ENCODE measurements around the gene ODAD2. TPM values are rescaled to one million over a fixed set of nuclear protein-coding genes. Genes with fewer than 3 reads are reported as not detected.

Gene ODAD2
- total and polyA plus RNA-seq, 2 of the 8 experiments (the other 6 are each of a cell fraction or from before 2014, with no cell fraction given), result 0.95 to 4.3 TPM

DNA sequence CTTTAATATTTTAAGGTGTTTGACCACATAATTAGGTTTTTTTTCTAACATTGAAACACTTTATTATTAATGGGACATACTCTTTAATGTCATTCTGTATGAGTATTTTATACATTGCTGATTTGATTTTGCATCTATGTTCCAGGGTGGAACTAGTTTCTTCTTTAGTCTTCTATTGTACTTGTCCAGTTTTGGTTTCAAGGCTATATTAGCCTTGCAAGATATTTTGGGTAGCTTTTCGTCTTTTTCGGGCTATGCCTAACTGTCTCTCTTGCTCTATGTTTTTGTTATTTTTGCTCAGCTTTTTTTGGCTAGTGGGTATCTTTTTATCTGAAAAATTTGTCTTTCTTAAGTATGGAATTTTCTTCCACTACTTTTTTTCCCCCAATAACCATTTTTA, 214.6 kb downstream of the ODAD2 start (continued):
- TF ChIP-seq GABPA (IDR thresholded peaks at IDR 0.05; ENCODE audit: borderline replicate concordance, insufficient read depth, low read length), result no peak
- no peak for TF ChIP-seq SP2 (IDR thresholded peaks at IDR 0.05; ENCODE audit: low read length)
- TF ChIP-seq, protein P1, sequence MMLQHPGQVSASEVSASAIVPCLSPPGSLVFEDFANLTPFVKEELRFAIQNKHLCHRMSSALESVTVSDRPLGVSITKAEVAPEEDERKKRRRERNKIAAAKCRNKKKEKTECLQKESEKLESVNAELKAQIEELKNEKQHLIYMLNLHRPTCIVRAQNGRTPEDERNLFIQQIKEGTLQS (IDR thresholded peaks at IDR 0.05; ENCODE audit: insufficient read depth, low read depth, low read length), result no peak
- TF ChIP-seq, protein P2, sequence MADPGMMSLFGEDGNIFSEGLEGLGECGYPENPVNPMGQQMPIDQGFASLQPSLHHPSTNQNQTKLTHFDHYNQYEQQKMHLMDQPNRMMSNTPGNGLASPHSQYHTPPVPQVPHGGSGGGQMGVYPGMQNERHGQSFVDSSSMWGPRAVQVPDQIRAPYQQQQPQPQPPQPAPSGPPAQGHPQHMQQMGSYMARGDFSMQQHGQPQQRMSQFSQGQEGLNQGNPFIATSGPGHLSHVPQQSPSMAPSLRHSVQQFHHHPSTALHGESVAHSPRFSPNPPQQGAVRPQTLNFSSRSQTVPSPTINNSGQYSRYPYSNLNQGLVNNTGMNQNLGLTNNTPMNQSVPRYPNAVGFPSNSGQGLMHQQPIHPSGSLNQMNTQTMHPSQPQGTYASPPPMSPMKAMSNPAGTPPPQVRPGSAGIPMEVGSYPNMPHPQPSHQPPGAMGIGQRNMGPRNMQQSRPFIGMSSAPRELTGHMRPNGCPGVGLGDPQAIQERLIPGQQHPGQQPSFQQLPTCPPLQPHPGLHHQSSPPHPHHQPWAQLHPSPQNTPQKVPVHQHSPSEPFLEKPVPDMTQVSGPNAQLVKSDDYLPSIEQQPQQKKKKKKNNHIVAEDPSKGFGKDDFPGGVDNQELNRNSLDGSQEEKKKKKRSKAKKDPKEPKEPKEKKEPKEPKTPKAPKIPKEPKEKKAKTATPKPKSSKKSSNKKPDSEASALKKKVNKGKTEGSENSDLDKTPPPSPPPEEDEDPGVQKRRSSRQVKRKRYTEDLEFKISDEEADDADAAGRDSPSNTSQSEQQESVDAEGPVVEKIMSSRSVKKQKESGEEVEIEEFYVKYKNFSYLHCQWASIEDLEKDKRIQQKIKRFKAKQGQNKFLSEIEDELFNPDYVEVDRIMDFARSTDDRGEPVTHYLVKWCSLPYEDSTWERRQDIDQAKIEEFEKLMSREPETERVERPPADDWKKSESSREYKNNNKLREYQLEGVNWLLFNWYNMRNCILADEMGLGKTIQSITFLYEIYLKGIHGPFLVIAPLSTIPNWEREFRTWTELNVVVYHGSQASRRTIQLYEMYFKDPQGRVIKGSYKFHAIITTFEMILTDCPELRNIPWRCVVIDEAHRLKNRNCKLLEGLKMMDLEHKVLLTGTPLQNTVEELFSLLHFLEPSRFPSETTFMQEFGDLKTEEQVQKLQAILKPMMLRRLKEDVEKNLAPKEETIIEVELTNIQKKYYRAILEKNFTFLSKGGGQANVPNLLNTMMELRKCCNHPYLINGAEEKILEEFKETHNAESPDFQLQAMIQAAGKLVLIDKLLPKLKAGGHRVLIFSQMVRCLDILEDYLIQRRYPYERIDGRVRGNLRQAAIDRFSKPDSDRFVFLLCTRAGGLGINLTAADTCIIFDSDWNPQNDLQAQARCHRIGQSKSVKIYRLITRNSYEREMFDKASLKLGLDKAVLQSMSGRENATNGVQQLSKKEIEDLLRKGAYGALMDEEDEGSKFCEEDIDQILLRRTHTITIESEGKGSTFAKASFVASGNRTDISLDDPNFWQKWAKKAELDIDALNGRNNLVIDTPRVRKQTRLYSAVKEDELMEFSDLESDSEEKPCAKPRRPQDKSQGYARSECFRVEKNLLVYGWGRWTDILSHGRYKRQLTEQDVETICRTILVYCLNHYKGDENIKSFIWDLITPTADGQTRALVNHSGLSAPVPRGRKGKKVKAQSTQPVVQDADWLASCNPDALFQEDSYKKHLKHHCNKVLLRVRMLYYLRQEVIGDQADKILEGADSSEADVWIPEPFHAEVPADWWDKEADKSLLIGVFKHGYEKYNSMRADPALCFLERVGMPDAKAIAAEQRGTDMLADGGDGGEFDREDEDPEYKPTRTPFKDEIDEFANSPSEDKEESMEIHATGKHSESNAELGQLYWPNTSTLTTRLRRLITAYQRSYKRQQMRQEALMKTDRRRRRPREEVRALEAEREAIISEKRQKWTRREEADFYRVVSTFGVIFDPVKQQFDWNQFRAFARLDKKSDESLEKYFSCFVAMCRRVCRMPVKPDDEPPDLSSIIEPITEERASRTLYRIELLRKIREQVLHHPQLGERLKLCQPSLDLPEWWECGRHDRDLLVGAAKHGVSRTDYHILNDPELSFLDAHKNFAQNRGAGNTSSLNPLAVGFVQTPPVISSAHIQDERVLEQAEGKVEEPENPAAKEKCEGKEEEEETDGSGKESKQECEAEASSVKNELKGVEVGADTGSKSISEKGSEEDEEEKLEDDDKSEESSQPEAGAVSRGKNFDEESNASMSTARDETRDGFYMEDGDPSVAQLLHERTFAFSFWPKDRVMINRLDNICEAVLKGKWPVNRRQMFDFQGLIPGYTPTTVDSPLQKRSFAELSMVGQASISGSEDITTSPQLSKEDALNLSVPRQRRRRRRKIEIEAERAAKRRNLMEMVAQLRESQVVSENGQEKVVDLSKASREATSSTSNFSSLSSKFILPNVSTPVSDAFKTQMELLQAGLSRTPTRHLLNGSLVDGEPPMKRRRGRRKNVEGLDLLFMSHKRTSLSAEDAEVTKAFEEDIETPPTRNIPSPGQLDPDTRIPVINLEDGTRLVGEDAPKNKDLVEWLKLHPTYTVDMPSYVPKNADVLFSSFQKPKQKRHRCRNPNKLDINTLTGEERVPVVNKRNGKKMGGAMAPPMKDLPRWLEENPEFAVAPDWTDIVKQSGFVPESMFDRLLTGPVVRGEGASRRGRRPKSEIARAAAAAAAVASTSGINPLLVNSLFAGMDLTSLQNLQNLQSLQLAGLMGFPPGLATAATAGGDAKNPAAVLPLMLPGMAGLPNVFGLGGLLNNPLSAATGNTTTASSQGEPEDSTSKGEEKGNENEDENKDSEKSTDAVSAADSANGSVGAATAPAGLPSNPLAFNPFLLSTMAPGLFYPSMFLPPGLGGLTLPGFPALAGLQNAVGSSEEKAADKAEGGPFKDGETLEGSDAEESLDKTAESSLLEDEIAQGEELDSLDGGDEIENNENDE (IDR thresholded peaks at IDR 0.05; ENCODE audit: insufficient replicate concordance, low read length), result no peak

All from H1 (cell line).